HG03196 (cell line): ENCODE measurements around the gene OAS1.
A peak's percentile ranks its signal among the peaks of the same experiment; 100 is the strongest.
"Not testable (repeated sequence)": the region's sequence is repeated elsewhere in the genome, so short reads cannot be mapped to it uniquely, and the experiment has no call there.

Experiments
- ATAC-seq: cut with Tn5 transposase; IDR thresholded peaks from one replicate; pipeline ENCODE4 v1.9.1; 2021; ENCODE audit not compliant: unreplicated experiment

OAS1 gene

GRCh38 chr12:112898380-112898779 lies 8.4 kb upstream of the OAS1 start:
- ATAC-seq = no peak

GRCh38 chr12:112900298-112901145 lies 6.2 kb upstream of the OAS1 start:
- peak; percentile 53 for ATAC-seq

DNA sequence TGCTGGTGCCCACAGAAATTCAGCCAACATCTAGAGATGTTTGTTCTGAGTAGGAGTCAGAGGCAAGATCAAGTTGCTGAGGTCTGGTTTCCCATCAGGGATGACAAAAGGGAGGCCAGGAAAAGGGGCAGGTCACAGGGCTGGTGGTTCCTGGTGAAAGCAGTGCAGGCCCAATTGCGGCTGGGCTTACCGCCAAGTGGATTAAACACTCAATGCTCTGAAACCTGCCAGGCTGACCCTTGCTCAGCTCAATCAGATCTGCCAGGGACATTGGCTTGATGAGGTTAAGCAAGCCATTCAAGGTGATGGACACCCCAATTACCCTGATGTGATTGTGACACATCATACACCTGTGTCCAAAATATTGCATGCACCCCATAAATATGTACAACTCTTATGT lies 5.5 kb upstream of the OAS1 start:
- no peak for ATAC-seq

GRCh38 chr12:112904571-112904970 lies 2.2 kb upstream of the OAS1 start:
- no peak for ATAC-seq

DNA sequence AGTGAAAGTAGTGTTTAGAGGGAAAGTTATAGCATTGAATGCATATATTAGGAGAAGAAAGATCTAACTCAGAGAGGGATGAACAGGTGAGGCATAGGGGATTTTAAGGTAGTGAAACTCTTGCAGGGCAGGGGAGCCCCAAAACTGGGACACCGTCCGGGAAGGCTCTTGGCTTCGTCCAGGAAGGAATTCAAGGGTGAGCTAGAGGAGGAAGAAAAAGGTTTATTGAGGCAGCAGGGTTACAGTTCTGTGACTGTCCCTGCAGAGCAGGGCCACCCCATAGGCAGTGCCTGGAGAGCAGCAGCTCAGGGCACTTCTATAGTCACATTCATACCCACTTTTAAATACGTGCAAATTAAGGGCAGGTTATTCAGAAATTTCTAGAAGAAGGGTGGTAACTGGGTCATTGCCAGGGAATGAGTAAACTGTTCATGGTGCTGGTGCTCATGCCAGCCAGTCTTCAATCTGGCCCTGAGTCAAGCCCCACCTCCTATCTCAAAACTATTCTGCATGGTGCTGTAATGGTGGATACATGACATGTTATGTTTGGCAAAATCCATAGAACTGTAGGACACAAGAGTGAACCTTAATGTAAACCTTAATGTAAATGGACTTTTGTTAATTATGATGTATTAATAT lies 1.2 kb upstream of the OAS1 start:
- ATAC-seq = no peak

DNA sequence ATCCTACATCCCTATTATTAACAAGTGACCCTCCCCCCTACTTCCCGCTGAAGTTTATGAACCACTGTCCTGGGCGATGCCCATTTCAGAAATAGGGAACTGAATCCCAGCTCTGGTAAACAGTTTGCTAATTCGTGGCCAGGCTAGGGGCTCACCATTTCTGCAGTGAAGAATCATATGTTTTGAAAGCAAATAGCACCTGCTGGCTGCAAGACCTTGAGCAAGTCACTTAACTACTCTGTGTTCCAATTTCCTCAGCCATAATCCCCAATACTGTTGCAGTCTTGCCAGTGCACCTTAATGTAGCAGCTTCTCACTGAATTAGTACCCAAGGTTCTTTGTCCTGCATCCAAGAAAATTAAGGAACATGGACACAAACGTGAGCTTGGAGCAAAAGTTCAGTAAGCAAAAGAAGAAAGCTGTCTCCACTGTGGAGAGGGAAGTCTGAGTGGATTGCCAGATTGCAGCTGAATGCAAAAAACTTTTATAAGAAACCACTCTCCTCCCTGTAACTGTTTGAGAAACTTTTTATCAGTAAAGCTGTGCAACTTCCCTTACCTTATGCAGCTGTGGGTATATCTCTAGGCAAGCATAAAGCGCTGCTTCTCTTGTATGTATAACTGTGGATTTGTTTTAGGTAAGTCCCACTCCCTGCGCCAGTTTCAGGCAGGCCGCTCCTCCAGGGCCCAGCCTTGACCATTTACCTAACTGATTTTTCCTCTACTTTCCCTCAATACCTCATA lies 824 bp downstream of the OAS1 start:
- peak; percentile 44 for ATAC-seq

GRCh38 chr12:112908548-112908947 lies 1.8 kb downstream of the OAS1 start:
- ATAC-seq = no peak

GRCh38 chr12:112909693-112910092 lies 2.9 kb downstream of the OAS1 start:
- no peak for ATAC-seq

DNA sequence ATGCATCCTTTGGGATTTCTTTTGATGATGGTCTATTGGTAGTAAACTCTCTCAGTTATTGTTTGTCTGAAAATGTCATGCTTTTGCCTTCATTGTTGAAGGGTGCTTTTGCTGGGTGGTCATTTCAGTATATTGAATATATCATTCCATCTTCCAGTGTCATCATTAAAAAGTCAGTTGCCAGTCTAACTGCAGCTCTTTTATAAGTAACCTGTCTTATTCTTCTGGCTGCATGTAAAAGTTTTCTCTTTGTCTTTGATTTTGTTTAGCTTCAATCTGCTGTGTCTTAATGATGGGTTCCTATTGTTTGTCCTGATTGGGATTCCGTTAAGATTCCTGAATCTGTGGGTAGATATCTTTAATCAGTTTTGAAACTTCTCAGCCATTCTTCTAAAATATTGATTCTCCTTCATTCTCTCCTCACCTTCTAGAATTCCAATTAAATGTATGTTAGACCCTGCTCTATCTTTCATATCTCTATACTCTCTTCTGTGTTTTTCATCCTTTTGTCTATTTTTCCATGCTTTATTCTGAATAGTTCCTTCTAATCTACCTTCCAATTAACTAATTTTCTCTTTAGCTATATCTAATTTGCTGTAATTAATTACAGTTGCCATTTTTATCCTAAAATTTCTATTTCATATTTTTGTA lies 6.4 kb downstream of the OAS1 start:
- no peak for ATAC-seq

- not testable (repeated sequence) for ATAC-seq
Measured at GRCh38 chr12:112913888-112914287, 7.1 kb downstream of the OAS1 start.

DNA sequence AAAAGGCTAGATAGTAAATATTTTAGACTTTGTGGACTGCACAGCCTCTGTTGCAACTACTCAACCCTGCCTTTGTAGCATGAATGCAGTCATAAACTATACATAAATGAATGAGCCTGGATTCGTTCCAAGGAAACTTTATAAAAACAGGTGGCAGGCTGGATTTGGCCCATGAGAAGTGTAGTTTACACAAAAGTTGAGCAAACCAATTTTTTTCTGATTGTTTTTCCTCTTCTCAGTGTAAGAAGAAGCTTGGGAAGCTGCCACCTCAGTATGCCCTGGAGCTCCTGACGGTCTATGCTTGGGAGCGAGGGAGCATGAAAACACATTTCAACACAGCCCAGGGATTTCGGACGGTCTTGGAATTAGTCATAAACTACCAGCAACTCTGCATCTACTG lies 9.5 kb downstream of the OAS1 start:
- no peak for ATAC-seq

DNA sequence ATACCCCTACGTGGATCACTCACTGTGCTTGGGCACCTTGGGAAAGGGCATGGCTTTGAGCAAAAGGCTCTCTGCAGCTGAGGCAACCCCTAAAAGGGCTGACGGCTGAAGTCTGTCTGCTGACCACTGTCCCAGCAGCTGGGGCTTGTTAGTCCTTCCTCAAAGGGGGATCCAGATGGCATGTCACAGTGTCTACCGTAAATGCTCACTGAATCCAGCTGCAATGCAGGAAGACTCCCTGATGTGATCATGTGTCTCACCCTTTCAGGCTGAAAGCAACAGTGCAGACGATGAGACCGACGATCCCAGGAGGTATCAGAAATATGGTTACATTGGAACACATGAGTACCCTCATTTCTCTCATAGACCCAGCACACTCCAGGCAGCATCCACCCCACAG lies 12.4 kb downstream of the OAS1 start:
- ATAC-seq = no peak

DNA sequence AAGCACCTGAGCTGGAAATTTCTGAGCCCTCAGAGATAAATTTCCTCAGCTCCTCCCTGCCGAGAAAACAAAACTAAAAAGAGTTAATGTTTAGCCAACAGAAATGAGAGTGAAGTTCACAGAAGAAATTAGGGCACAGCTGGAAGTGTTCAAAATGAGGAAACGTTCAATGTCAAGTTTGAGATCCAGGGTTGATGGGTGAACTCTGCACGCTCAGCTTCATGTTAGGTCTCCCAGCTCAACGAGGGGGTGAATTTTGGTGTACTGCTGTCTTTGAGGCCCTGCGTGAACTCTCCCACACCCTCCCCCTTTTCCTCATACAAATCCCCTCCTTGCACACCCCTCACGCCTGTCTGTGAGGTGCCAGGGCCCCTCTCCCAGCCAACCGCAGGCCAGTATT lies 18.2 kb downstream of the OAS1 start:
- no peak for ATAC-seq

GRCh38 chr12:112926416-112927033 lies 19.8 kb downstream of the OAS1 start:
- not testable (repeated sequence) for ATAC-seq

DNA sequence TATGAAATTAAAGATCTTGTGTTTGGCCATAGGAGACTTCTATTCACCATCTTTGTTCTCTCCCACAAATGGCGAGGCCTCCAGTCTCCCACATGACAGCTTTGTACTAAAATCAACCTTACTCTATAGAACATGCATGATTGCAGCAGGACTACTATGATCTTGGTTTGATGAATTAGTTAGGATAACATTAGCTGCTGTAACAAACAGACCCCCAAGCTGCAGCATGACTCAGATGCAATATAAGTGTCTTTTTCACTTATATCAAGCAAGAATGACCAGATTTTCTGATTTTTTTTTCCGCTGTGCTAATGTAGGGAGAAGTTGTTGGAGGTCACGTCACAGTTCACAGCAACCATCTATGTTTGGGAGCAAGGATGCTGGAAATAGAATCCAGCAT lies 20.7 kb downstream of the OAS1 start:
- ATAC-seq = no peak

- no peak for ATAC-seq
Measured at GRCh38 chr12:112927925-112928324, 21.2 kb downstream of the OAS1 start.

DNA sequence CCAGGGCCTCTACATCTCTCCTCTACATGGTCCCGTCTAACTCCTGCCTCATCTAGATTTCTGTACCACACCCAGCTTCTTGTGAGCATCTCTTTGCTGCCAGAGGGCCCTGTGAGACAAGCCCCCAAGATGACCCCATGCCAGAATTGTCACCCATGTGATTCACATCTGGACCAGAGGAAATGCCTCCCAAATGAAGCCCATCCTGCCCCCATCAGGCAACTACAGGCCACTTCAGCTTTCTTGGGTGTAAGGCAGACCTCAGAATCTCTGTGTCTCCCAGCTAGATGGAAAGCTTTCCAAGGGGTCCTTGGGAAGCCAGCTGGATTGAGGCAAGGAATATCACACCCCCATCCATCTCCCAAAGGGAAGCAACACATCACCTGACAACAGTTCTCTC lies 22.2 kb downstream of the OAS1 start:
- no peak for ATAC-seq

GRCh38 chr12:112929715-112930114 lies 23.0 kb downstream of the OAS1 start:
- ATAC-seq = no peak

DNA sequence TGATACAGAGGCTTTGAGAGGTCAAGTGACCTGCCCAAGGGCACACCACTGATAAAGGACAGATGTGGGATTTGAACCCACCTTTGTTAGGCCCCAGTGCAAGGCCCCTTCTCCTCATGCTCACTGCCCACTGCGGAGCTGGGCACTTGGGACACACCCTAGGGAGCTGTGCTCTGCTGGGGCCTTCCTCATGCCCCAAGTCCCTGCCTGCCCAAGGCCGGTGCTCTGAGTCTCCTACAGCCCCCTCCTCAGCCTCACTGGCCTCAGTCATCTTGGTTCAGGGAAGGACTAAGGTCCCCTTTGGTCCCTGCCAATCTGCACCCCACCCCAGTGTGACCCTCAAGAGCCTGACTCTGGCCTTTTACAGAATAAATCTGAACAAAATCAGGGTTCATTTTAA lies 23.6 kb downstream of the OAS1 start:
- no peak for ATAC-seq

- no peak for ATAC-seq
Measured at GRCh38 chr12:112932485-112933128, 25.8 kb downstream of the OAS1 start.

DNA sequence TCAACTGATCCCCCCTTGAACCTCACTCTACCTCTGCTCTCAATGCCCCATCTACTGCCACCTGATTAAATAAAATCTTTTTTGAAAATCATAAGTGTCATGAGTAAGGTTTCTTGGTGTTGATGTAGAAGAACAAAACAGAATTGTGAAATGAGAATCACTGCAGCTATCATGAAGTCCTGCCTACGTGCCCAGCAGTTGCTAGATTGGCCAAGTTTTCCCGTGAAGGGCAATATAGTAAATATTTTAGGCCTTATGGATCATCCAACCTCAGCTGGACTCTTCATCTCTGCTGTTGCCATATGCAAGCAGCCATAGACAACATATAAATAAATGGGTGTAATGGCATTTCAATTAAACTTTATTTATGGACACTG lies 26.4 kb downstream of the OAS1 start:
- no peak for ATAC-seq
